Uterus (tissue), 4 donors: ENCODE data around the gene SAP30BP. TPM values are rescaled to one million over a fixed set of nuclear protein-coding genes. Genes with fewer than 3 reads are reported as not detected.

ENCODE experiments used
- DNase-seq, 2 donors: peaks; one replicate each; pipeline ENCODE4 v3.0.0-alpha.2; 2019 to 2020
- H3K27ac ChIP-seq, 2 donors: fragments of 200-600 bp; sonication (generic); 1 replicate in 1 of 2; 2 replicates in 1 of 2; pipeline ENCODE4 v1.5.1; 2016 to 2018
- H3K27me3 ChIP-seq, 2 donors: fragments of 200-600 bp; sonication (generic); one replicate each; pipeline ENCODE4 v1.5.1; 2018 to 2019; ENCODE audit warnings: control low read depth in 1 of 2
- H3K36me3 ChIP-seq, 2 donors: fragments of 200-600 bp; sonication (generic); one replicate each; pipeline ENCODE4 v1.5.1; 2019; ENCODE audit warnings: control low read depth in 1 of 2
- H3K4me1 ChIP-seq, 2 donors: fragments of 200-600 bp; sonication (generic); one replicate each; pipeline ENCODE4 v1.5.1; 2018 to 2019; ENCODE audit warnings: control low read depth in 1 of 2
- H3K4me3 ChIP-seq, 2 donors: fragments of 200-600 bp; sonication (generic); 1 replicate in 1 of 2; 2 replicates in 1 of 2; pipeline ENCODE4 v1.5.1; 2018 to 2019; ENCODE audit warnings: mild to moderate bottlenecking in 1 of 2
- H3K9me3 ChIP-seq, 2 donors: fragments of 200-600 bp; sonication (generic); one replicate each; pipeline ENCODE4 v1.5.1; 2019; ENCODE audit warnings: control low read depth in 1 of 2
- POLR2A ChIP-seq, 2 donors: fragments of 450-650 bp; IDR thresholded peaks; one replicate each; pipeline ENCODE4 v1.6.1; 2016; ENCODE audit warnings: antibody characterized with exemption in 2 of 2, mild to moderate bottlenecking in 1 of 2, moderate library complexity in 1 of 2
- intact Hi-C: fragments of 100-400 bp; cut with DNase I; formaldehyde crosslinking; loops from one replicate; pipeline ENCODE4 v1.15.1; 2023; ENCODE audit warnings: low total_unique reads
- total RNA-seq, 4 donors: library from RNA; depleted of rRNA in 3 of 4; stranded (reverse); fragments of >200 nt in 3 of 4; gene quantifications; one replicate each; pipeline versions ENCODE4 v1.1.0 to v1.2.4, GENCODE V29; 2014 to 2023
- TF ChIP-seq, protein P1 (sequence below), 4 experiments: fragments of 200-600 bp in 2 of 4; fragments of 450-650 bp in 2 of 4; sonication (generic) in 2 of 4; IDR thresholded peaks; one replicate each; pipeline ENCODE4 v1.5.1; 2016 to 2019; ENCODE audit warnings: antibody characterized with exemption in 4 of 4, mild to moderate bottlenecking in 2 of 4, moderate library complexity in 1 of 4
- donor health status: DM: yes; HTN: yes; CAD: no.

SAP30BP gene
- total RNA-seq, 4 donors from 2014 or later = 14.1 to 87.7 (median 64.7) TPM

DNA sequence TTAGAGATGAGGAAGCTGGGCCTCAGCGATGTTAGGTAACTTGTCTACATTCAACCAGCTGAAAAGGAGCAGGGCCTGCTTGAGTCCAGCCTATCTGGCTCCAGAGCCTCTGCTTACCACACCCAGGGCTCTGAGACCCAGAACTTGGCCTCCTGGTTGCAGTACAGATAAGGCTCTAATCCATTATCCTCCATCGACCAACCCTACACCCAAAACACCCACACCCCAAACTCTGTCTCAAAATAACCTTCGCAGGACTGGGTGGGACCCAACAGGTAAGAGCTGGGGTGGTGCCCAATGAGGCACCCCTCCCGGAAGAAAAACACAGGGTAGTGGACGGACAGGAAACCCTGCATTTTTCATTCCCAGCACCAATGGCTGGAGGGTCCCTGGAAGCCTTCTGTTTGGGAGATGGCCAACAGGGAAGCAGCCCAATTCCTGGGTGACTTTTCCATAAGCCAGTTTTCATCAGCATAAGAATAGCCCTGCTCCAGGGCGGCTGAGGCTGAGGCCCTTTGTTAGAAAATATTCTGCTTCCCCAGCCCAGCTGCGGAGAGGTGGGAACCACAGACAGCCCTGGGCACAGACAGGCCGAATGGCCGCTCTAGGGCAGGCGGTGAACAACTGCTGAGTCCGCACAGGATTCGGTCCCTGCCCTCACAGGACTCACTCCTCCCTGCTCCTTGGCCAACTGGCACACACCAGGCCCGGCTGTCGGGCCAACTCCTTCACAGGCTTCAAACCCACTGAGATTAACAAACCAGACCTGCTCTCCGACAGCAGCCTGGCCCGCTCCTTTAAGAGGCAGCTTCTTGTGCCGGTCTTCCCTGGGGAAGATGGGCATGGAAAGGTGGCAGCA lies 24.1 kb upstream of the SAP30BP start:
- H3K27ac ChIP-seq = no peak overlapping the region
- no peak for TF ChIP-seq POLR2A (IDR thresholded peaks at IDR 0.05)
- TF ChIP-seq, protein P1, sequence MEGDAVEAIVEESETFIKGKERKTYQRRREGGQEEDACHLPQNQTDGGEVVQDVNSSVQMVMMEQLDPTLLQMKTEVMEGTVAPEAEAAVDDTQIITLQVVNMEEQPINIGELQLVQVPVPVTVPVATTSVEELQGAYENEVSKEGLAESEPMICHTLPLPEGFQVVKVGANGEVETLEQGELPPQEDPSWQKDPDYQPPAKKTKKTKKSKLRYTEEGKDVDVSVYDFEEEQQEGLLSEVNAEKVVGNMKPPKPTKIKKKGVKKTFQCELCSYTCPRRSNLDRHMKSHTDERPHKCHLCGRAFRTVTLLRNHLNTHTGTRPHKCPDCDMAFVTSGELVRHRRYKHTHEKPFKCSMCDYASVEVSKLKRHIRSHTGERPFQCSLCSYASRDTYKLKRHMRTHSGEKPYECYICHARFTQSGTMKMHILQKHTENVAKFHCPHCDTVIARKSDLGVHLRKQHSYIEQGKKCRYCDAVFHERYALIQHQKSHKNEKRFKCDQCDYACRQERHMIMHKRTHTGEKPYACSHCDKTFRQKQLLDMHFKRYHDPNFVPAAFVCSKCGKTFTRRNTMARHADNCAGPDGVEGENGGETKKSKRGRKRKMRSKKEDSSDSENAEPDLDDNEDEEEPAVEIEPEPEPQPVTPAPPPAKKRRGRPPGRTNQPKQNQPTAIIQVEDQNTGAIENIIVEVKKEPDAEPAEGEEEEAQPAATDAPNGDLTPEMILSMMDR (IDR thresholded peaks at IDR 0.05) = no peak
- no peak for DNase-seq
- no peaks in the 10 kb centered on the region for H3K9me3 ChIP-seq
- no peaks in the 10 kb centered on the region for H3K27me3 ChIP-seq
- H3K4me1 ChIP-seq = no peaks in the 10 kb centered on the region
- intact Hi-C loops = no loop called here
- H3K36me3 ChIP-seq = no peaks in the 10 kb centered on the region
- H3K4me3 ChIP-seq = no peak overlapping the region

- no peak overlapping the region for H3K4me3 ChIP-seq
- no peaks in the 10 kb centered on the region for H3K27me3 ChIP-seq
- no peak for TF ChIP-seq POLR2A (IDR thresholded peaks at IDR 0.05)
- TF ChIP-seq, protein P1 (IDR thresholded peaks at IDR 0.05) = no peak
- H3K27ac ChIP-seq = no peak overlapping the region
- H3K4me1 ChIP-seq = no peaks in the 10 kb centered on the region
- no peak for DNase-seq
- intact Hi-C loops = no loop called here
- no peaks in the 10 kb centered on the region for H3K36me3 ChIP-seq
- H3K9me3 ChIP-seq = no peaks in the 10 kb centered on the region
Observed at GRCh38 chr17:75643643-75644017, 23.5 kb upstream of the SAP30BP start.

- no peaks in the 10 kb centered on the region for H3K9me3 ChIP-seq
- H3K4me3 ChIP-seq = no peak overlapping the region
- no peak overlapping the region for H3K27ac ChIP-seq
- no peaks in the 10 kb centered on the region for H3K27me3 ChIP-seq
- no peak for DNase-seq
- TF ChIP-seq, protein P1 (IDR thresholded peaks at IDR 0.05) = no peak
- TF ChIP-seq POLR2A (IDR thresholded peaks at IDR 0.05) = no peak
- intact Hi-C loops = no loop called here
- no peaks in the 10 kb centered on the region for H3K36me3 ChIP-seq
- no peaks in the 10 kb centered on the region for H3K4me1 ChIP-seq
Observed at GRCh38 chr17:75645501-75645888, 21.6 kb upstream of the SAP30BP start.

- no peak overlapping the region for H3K4me3 ChIP-seq
- no peaks in the 10 kb centered on the region for H3K36me3 ChIP-seq
- peak in 1 of 2 donors; percentile 52 for DNase-seq
- no peaks in the 10 kb centered on the region for H3K4me1 ChIP-seq
- H3K27me3 ChIP-seq = no peaks in the 10 kb centered on the region
- H3K9me3 ChIP-seq = no peaks in the 10 kb centered on the region
- TF ChIP-seq, protein P1 (IDR thresholded peaks at IDR 0.05) = no peak
- peak in 1 of 2 donors; percentile 33 for TF ChIP-seq POLR2A (IDR thresholded peaks at IDR 0.05)
- H3K27ac ChIP-seq = no peak overlapping the region
- intact Hi-C loops = no loop called here
Observed at GRCh38 chr17:75645889-75646637, 21.1 kb upstream of the SAP30BP start.

GRCh38 chr17:75646638-75646992 lies 20.5 kb upstream of the SAP30BP start:
- no peak for TF ChIP-seq POLR2A (IDR thresholded peaks at IDR 0.05)
- TF ChIP-seq, protein P1 (IDR thresholded peaks at IDR 0.05) = no peak
- intact Hi-C loops = no loop called here
- Histone ChIP-seq H3K27ac (no peak overlapping the region), H3K4me1 (no peaks in the 10 kb centered on the region), H3K36me3 (no peaks in the 10 kb centered on the region), H3K9me3 (no peaks in the 10 kb centered on the region), H3K27me3 (no peaks in the 10 kb centered on the region), H3K4me3 (no peak overlapping the region)
- DNase-seq = no peak
